ENCODE measurements around the gene SCRT2. TPM values are rescaled to one million over a fixed set of nuclear protein-coding genes. Genes with fewer than 3 reads are reported as not detected.
"Not testable (repeated sequence)": the region's sequence is repeated elsewhere in the genome, so short reads cannot be mapped to it uniquely, and the experiment has no call there.

Gene SCRT2
- not detected in 2 replicates for total RNA-seq

DNA sequence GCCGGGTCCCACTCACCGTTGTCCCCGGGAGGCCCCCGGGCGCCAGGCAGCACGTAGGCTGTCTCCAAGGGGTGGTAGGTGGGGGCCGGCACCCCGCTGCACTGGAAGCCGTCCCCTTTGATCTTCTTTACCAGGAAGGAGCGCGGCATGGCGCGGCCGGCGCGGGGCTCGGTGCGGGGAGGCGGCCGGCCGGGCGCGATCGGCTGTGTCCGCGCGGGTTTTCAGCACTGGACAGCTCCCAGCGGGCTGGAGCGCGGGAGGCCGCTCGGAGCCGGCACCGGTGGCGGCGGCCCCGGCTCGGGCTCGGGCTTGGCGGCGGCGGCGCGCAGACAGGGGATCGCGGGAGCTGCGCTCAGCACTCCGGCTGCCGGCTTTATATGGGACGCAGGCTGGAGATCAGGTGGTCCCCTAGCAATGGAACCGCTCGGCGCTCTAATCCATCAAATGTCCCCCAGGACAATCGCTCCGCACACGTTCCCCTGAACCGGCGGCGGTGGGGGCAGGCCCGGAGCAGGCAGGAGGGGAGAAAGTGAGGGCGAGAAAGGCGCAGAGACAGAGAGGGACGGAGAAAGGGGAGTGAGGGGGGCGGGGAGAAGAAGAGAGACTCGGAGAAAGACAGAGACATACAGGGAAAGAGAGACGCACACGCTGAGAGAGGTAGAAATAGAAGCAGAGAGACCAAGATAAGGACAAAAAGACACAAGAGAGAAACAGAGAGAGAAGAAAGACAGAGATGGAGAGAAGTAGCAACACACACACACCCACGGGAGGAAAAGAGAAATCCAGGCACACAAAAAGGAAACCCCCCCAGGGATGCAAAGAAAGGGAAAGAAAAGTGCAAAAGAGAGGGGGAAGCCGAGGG, at the start of gene SCRT2:
TSS of gene SCRT2 (minus strand) at position 350 of the 862 bp plus-strand sequence. CDS start at position 149, 201 bp downstream.
- TF ChIP-seq, protein P1, sequence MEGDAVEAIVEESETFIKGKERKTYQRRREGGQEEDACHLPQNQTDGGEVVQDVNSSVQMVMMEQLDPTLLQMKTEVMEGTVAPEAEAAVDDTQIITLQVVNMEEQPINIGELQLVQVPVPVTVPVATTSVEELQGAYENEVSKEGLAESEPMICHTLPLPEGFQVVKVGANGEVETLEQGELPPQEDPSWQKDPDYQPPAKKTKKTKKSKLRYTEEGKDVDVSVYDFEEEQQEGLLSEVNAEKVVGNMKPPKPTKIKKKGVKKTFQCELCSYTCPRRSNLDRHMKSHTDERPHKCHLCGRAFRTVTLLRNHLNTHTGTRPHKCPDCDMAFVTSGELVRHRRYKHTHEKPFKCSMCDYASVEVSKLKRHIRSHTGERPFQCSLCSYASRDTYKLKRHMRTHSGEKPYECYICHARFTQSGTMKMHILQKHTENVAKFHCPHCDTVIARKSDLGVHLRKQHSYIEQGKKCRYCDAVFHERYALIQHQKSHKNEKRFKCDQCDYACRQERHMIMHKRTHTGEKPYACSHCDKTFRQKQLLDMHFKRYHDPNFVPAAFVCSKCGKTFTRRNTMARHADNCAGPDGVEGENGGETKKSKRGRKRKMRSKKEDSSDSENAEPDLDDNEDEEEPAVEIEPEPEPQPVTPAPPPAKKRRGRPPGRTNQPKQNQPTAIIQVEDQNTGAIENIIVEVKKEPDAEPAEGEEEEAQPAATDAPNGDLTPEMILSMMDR (IDR thresholded peaks at IDR 0.05; ENCODE audit: extremely low read depth, low read depth, low read length), result no peak
- H3K27me3 ChIP-seq (ENCODE audit: insufficient read depth, low read length), result peaks cover 65% of the 10 kb centered on the region

GRCh38 chr20:724797-725196, 49.2 kb upstream of the SCRT2 start:
- not testable (repeated sequence) for H3K9me3 ChIP-seq (ENCODE audit: low read depth, low read length); H3K4me1 ChIP-seq (ENCODE audit: insufficient read depth, low read length); DNase-seq (ENCODE audit: insufficient read length, low spot score, missing footprints); H4K20me1 ChIP-seq (ENCODE audit: insufficient read depth, low read length); H3K79me2 ChIP-seq (ENCODE audit: insufficient read depth, low read length); H3K36me3 ChIP-seq (ENCODE audit: insufficient read depth, low read length); H3K27ac ChIP-seq (ENCODE audit: low read depth, low read length); H3K4me2 ChIP-seq (ENCODE audit: insufficient read depth, low read length); H3K4me3 ChIP-seq (ENCODE audit: insufficient read depth, low read length); H2AFZ ChIP-seq (ENCODE audit: low read length)
- H3K27me3 ChIP-seq (ENCODE audit: insufficient read depth, low read length), result peaks cover 31% of the 10 kb centered on the region

More for the DNA sequence above, at the start of gene SCRT2:
- Histone ChIP-seq H3K27ac (ENCODE audit: low read depth, low read length) (no peak within 1 kb of the TSS), H4K20me1 (ENCODE audit: insufficient read depth, low read length) (peaks cover 6% of the 10 kb centered on the region), H3K4me3 (ENCODE audit: insufficient read depth, low read length) (peak within 1 kb of the TSS; percentile 28), H3K36me3 (ENCODE audit: insufficient read depth, low read length) (no peaks in the 10 kb centered on the region), H3K79me2 (ENCODE audit: insufficient read depth, low read length) (no peaks in the 10 kb centered on the region), H3K4me2 (ENCODE audit: insufficient read depth, low read length) (no peak within 1 kb of the TSS), H2AFZ (ENCODE audit: low read length) (no peak within 1 kb of the TSS), H3K4me1 (ENCODE audit: insufficient read depth, low read length) (no peaks in the 10 kb centered on the region), H3K9me3 (ENCODE audit: low read depth, low read length) (no peaks in the 10 kb centered on the region)
- DNase-seq (ENCODE audit: insufficient read length, low spot score, missing footprints), result peak; percentile 99

DNA sequence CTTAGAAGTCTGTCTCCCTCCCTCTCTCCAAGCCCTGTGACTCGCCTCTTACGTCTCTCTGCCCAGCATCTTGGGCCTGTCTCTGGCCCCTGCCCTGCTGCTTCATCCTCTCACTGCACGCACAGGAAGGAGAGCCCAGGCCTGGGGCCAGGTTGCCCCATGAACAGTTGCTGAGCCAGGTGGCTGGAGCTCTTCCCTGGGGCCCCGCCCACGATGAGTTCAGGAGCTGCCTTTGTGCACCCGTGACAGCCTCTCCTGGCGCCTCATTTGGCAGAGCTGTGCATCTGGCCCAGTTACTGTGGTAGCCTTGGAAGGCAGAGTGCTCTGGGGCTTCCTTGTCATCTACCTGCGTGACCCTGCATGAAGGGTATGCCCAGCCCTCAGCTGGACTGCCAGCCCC, 48.2 kb upstream of the SCRT2 start:
- no peaks in the 10 kb centered on the region for H3K36me3 ChIP-seq (ENCODE audit: insufficient read depth, low read length)
- H3K79me2 ChIP-seq (ENCODE audit: insufficient read depth, low read length), result no peaks in the 10 kb centered on the region
- no peak overlapping the region for H3K4me2 ChIP-seq (ENCODE audit: insufficient read depth, low read length)
- H3K27ac ChIP-seq (ENCODE audit: low read depth, low read length), result no peak overlapping the region
- H3K4me3 ChIP-seq (ENCODE audit: insufficient read depth, low read length), result no peak overlapping the region
- TF ChIP-seq, protein P1 (IDR thresholded peaks at IDR 0.05; ENCODE audit: extremely low read depth, low read depth, low read length), result no peak
- DNase-seq (ENCODE audit: insufficient read length, low spot score, missing footprints), result no peak
- no peak overlapping the region for H2AFZ ChIP-seq (ENCODE audit: low read length)
- no peaks in the 10 kb centered on the region for H3K9me3 ChIP-seq (ENCODE audit: low read depth, low read length)
- no peaks in the 10 kb centered on the region for H4K20me1 ChIP-seq (ENCODE audit: insufficient read depth, low read length)
- H3K27me3 ChIP-seq (ENCODE audit: insufficient read depth, low read length), result peaks cover 25% of the 10 kb centered on the region
- no peaks in the 10 kb centered on the region for H3K4me1 ChIP-seq (ENCODE audit: insufficient read depth, low read length)

DNA sequence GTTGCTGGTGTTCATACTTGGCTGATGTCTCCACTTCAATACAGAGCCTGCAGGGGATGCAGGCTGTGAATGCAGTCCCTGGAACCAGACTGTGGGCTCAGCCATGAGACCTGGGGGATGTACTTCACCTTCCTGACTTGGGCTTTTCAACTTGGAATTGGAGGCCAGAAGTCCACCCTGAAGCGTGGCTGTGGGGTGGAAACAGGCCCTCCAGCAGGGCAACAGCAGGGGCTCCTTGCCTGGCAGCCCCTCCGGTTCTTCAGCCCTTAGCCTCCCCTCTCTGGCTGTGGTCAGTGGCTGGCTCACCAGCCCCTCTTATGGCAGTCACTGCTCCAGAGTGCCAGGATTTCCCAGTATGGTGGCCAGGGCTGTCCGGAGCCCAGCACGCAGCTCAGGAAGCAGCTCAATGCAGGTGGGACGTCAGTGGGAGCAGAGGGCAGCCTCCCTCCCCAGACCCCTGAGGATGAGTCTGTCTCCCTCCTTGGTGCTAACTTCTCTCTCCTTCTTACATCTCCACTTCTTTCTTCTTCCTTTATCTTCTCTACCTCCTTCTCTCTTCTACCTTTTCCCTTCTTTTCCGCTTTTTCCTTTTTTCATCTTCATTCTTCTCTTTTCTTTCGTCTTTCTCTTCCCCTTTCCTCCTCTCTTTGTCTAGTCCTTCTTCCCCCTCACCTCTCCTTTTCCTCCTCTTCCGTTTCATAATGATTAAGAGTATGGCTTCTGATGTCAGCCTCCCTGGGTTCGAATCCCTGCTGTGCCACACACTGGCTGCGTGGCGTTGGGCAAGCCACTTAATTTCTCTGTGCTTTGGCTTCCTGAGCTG, 47.4 kb upstream of the SCRT2 start:
- Histone ChIP-seq H3K36me3 (ENCODE audit: insufficient read depth, low read length) (no peaks in the 10 kb centered on the region), H3K9me3 (ENCODE audit: low read depth, low read length) (no peaks in the 10 kb centered on the region), H2AFZ (ENCODE audit: low read length) (no peak overlapping the region), H3K27me3 (ENCODE audit: insufficient read depth, low read length) (peaks cover 21% of the 10 kb centered on the region), H3K27ac (ENCODE audit: low read depth, low read length) (no peak overlapping the region), H3K4me1 (ENCODE audit: insufficient read depth, low read length) (no peaks in the 10 kb centered on the region), H3K4me2 (ENCODE audit: insufficient read depth, low read length) (no peak overlapping the region), H4K20me1 (ENCODE audit: insufficient read depth, low read length) (no peaks in the 10 kb centered on the region), H3K4me3 (ENCODE audit: insufficient read depth, low read length) (no peak overlapping the region), H3K79me2 (ENCODE audit: insufficient read depth, low read length) (no peaks in the 10 kb centered on the region)
- TF ChIP-seq, protein P1 (IDR thresholded peaks at IDR 0.05; ENCODE audit: extremely low read depth, low read depth, low read length), result no peak
- DNase-seq (ENCODE audit: insufficient read length, low spot score, missing footprints), result peak; percentile 71

Measured in osteoblast (primary cell).